HG03159 (cell line): ENCODE measurements around the gene PTCHD4.

Experiments
- ATAC-seq: cut with Tn5 transposase; IDR thresholded peaks from one replicate; pipeline ENCODE4 v1.9.1; 2021; ENCODE audit warnings: mild to moderate bottlenecking, moderate library complexity; ENCODE audit not compliant: unreplicated experiment

PTCHD4 gene

DNA sequence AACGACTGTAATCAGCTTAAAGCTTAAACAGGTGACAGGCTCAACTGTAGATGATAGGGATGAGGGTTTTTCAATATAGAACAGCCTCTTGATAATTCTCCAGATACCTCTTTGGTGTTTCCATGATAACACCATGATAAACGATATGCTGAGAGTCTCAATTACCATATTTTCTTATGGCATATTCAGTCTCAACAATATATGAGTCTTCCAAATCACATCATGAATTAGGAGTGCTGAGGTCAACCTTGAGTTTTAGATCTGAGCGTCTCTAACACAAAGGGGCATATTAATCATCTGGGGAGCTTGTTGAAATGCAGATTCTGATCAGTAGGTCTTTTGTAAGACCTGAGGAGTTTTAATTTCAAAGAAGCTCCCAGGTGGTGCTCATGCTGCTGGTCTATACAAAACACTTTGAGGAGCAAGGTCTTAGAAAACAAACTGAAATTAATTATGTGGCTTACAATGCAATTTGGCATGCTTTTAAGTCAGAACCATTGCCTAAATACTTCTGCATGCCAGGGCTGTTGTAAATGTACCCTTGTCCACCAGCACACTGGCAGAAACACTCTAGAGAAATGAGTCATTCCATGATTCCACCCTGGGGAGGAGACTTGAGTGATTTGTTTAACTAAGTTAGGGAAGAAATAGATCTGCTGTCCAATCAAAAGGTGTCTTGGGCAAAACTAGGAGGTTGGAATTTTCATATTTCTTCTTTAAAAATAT is 49.6 kb downstream of the PTCHD4 start:
- no peak for ATAC-seq
